RKO (cell line): ENCODE data around the gene H3-3A.

Experiments
- DNase-seq: peaks from one replicate; pipeline ENCODE4 v3.0.0-alpha.2; 2016; ENCODE audit warnings: low spot score

H3-3A gene

GRCh38 chr1:226062558-226063223, at the start of gene H3-3A:
H3-3A (plus strand) TSS chr1:226062716; CDS start chr1:226064352, 1,636 bp downstream.
- DNase-seq = peak; percentile 94

GRCh38 chr1:226017070-226017469, 45.4 kb upstream of the H3-3A start:
- DNase-seq = no peak

- DNase-seq = no peak
Measured at GRCh38 chr1:226019572-226019971, 42.9 kb upstream of the H3-3A start.

- no peak for DNase-seq
Measured at GRCh38 chr1:226021401-226021800, 41.1 kb upstream of the H3-3A start.

- no peak for DNase-seq
Measured at GRCh38 chr1:226021801-226022200, 40.7 kb upstream of the H3-3A start.

DNA sequence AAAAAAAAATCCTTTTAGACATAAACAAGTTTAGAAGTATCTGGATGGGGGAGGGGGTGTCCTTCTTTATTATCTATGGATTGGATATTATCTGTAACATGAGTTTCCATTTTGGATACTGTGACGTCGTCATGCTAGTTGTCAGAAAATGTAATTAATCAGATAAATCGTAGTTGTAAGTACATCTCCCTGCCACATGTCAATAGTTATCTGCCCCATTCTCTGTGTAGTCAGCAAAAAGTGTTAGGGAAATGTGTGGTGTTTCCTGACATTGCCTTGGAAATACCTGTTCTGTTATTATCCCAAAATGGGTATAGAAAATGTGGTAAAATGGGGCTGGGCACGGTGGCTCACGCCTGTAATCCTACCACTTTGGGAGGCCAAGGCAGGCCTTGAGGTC, 38.8 kb upstream of the H3-3A start:
- DNase-seq = no peak

DNA sequence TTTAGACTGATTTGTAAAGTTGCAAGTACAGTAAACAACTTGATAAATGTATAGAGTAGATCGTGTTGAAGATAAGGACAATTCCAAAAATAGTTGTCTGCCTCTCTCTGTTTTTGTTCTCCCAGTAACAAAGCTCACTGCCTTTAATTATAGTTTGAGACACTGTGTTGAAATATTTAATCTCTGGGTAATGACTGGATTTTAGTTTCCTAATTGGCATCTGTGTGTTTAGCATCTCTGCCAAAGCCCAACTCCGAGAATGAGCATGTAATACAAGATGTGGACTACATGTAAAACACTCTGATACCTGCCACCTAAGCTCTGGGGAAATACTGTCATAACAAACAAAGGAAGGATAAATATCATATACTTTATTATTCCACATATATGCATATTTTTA, 35.7 kb upstream of the H3-3A start:
- no peak for DNase-seq

DNA sequence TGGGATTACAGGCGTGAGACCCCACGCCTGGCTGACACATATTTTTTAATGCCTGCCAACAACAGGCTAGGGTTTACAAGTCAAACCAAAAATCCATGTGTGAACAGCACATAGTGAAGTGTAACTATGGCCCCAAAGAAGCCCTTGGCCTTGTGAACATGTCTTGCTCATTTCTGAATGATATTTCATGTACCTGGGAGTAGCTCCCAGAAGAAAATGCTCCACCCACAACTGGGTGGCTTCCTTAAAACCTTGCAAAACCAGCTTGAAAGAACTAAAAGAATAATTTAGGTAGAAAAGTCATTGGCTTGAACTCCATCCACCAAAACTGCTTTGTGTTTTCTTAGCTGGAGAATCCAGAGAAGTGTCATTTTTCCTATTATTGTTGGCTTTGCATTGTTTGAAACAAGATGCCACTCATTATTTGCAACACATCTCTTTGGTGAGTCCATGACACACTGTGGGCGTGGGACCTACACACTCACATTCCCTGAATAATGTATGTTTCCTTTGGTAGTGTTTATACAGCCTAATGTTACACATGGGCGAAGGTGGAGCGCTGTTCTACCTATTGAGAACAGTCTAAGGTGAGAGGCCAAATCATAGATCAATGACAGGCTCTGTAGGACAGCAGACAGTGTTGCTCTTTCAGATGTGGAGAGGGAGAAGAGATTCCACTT, 34.8 kb upstream of the H3-3A start:
- DNase-seq = no peak

- no peak for DNase-seq
Measured at GRCh38 chr1:226029093-226029496, 33.4 kb upstream of the H3-3A start.

GRCh38 chr1:226029568-226030225, 32.8 kb upstream of the H3-3A start:
- DNase-seq = no peak

GRCh38 chr1:226033582-226033981, 28.9 kb upstream of the H3-3A start:
- DNase-seq = no peak

DNA sequence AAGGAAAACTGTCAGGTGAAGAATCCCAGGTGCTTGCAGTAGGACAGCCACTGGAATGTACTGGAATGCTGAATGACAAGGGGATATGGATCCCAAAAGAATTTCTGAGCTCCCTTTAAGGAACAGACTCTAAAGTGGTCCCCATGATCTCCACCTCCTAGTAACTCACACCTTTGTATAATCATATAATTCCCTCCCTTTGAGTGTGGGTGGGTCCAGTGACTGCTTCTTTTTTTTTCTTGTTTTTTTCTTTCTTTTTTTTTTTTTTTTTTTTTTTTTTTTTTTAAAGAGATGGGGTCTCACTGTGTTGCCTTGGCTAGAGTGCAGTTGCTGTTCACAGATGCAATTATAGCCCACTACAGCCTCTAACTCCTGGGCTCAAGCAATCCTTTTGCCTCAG, 28.5 kb upstream of the H3-3A start:
- no peak for DNase-seq

DNA sequence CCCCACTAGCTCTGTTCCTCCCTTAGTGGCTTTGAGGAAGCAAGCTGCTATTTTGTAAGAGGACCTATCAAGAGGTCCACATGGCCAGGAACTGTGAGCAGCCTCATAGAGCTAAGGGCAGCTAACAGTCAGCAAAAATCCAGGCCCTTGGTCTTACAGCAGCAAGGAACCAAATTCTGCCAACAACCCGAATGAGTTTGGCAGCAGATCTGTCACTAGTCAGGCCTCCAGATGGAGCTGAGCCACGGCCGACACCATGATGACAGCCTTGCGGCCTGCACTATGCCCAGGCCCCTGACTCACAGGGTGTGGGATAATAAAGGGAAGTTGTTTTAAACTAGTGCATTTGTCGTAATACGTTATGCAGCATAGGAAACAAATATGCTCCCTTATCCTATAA, 28.0 kb upstream of the H3-3A start:
- DNase-seq = peak; percentile 54

DNA sequence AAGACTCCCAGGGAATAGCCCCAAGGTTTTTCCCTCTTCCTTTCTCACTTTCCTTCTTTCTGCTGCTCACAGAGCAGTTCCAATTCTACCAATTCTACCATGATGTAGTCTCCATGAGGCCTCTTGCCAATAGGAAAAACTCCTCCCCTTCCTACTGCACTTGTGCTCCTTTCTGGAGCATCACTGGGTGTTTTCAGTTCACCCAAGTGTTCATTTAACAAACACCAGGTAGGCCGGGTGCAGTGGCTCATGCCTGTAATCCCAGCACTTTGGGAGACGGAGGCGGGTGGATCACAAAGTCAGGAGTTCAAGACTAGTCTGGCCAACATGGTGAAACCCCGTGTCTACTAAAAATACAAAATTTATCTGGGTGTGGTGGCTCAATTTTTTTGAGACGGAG, 26.6 kb upstream of the H3-3A start:
- no peak for DNase-seq

DNA sequence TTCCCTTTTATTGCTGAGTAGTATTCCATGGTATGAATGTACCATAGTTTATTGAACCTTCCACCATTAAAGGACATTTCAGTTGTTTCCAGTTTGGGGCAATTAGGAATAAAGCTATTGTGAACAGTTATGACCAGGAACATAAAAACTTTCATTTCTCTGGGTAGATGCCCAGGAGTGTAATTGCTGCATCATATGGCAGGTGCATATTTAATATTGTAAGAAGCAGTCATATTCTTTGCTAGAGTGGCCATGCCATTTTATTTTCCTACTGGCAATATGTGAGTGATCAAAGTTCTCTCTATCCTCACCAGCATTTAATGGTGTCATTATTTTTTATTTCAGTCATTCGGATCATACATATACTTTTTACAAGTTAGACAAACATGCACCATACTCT, 23.9 kb upstream of the H3-3A start:
- DNase-seq = no peak

DNA sequence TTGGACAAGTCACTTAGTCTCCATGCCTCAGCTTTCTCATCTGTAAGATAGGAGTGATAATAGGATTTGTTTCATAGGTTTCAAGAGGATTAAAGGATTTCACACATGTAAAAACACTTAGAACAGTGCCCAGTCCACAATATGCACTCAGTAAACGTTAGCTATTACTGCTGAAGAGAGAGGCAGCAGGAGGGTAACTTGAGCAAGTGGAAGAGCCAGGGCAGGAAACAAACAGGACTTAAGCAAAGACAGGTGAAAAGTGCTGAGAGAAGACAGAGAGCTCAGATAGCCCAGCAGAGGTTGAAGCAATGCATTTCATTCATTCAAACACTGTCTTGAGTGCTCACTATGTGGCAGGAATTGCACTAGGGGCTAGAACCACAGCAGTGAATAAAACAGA, 21.1 kb upstream of the H3-3A start:
- DNase-seq = no peak

DNA sequence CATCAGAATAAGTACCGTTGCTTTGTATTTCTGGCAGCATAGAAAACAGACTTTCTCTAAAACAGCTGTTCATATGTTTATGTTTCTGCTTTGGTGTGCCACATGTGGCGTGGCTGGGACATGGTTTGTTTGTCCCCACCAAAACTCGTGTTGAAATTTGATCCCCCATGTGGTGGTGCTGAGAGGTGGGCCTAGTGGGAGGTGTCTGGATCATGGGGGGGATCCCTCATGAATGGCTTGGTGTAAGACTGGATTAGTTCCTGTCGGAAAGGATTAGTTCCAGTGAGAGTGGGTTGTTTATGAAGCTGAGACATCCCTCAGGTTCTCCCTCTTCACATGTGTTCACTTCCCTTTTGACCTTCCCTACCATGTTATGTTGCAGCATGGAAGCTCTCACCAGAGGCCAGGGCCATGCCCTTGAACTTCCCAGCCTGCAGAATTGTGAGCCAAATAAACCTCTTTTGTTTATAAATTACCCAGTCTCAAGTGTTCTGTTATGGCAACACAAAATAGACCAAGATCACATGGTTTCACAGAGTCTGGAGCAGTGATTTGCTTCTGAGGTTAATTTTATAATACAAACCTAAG, 17.9 kb upstream of the H3-3A start:
- no peak for DNase-seq

- DNase-seq = peak; percentile 70
Measured at GRCh38 chr1:226046240-226046639, 16.3 kb upstream of the H3-3A start.

- no peak for DNase-seq
Measured at GRCh38 chr1:226047495-226047894, 15.0 kb upstream of the H3-3A start.

GRCh38 chr1:226048886-226049285, 13.6 kb upstream of the H3-3A start:
- no peak for DNase-seq

- DNase-seq = no peak
Measured at GRCh38 chr1:226050133-226050532, 12.4 kb upstream of the H3-3A start.

- no peak for DNase-seq
Measured at GRCh38 chr1:226051365-226051764, 11.2 kb upstream of the H3-3A start.

GRCh38 chr1:226052061-226052460, 10.5 kb upstream of the H3-3A start:
- DNase-seq = no peak
